HepG2 (cell line): ENCODE data around the gene SLC35A1. TPM values are rescaled to one million over a fixed set of nuclear protein-coding genes. Genes with fewer than 3 reads are reported as not detected.

ENCODE experiments used
- AGO1 ChIP-seq: fragments of 200-400 bp; formaldehyde crosslinking; IDR thresholded peaks from 2 replicates; pipeline ENCODE4 v1.6.1; 2017; ENCODE audit warnings: mild to moderate bottlenecking, low read depth, low read length, moderate library complexity; ENCODE audit not compliant: poor library complexity, severe bottlenecking
- MED8 ChIP-seq: sonication (generic); formaldehyde crosslinking; IDR thresholded peaks from 2 replicates; pipeline ENCODE4 v1.8.1; 2023; ENCODE audit warnings: mild to moderate bottlenecking, missing genetic modification reagents; ENCODE audit not compliant: insufficient replicate concordance
- MTF1 ChIP-seq: sonication (generic); formaldehyde crosslinking; IDR thresholded peaks from 2 replicates; pipeline ENCODE4 v1.5.0; 2020; ENCODE audit warnings: missing genetic modification reagents
- RBM39 ChIP-seq: fragments of 200-400 bp; formaldehyde crosslinking; IDR thresholded peaks from one replicate; pipeline ENCODE4 v1.6.1; 2018; ENCODE audit warnings: antibody characterized with exemption, mild to moderate bottlenecking, low read depth, low read length; ENCODE audit not compliant: poor library complexity, severe bottlenecking
- SATB2 ChIP-seq: sonication (generic); formaldehyde crosslinking; IDR thresholded peaks from 2 replicates; pipeline ENCODE4 v1.5.0; 2020; ENCODE audit warnings: missing genetic modification reagents
- polyA plus RNA-seq, 8 experiments: library from polyadenylated mRNA; depleted of rRNA in 3 of 8; stranded (reverse) in 7 of 8; unstranded in 1 of 8; fragments of >200 nt; fragmentation: Illumina TruSeq in 4 of 8; extraction: Trizol in 4 of 8; gene quantifications; 2 replicates each; pipeline versions ENCODE4 v1.2.1 to v1.2.3, GENCODE V29; 2011 to 2016; ENCODE audit warnings: low read depth in 4 of 8, missing spikeins in 1 of 8, mixed read lengths in 1 of 8; ENCODE audit not compliant: insufficient read depth in 1 of 8
- total RNA-seq, 5 experiments: library from RNA; depleted of rRNA; stranded (reverse); fragments of >200 nt; fragmentation: Illumina TruSeq; extraction: Trizol; gene quantifications; 2 replicates each; pipeline ENCODE4 v1.2.3, GENCODE V29; 2016; ENCODE audit warnings: low read depth in 1 of 5
- TF ChIP-seq, protein P1 (sequence below), 2 experiments: sonication (generic) in 1 of 2; formaldehyde crosslinking in 1 of 2; IDR thresholded peaks; 2 replicates each; pipeline versions ENCODE4 v1.4.0 to v1.6.1; 2016 to 2020; ENCODE audit warnings: borderline replicate concordance in 1 of 2, low read depth in 1 of 2, mild to moderate bottlenecking in 1 of 2, missing genetic modification reagents in 1 of 2
- TF ChIP-seq, protein P2 (sequence below): sonication (generic); formaldehyde crosslinking; IDR thresholded peaks from 2 replicates; pipeline ENCODE4 v1.9.0; 2021; ENCODE audit warnings: mild to moderate bottlenecking, missing genetic modification reagents
- TF ChIP-seq, protein P3 (sequence below): sonication (generic); formaldehyde crosslinking; IDR thresholded peaks from 2 replicates; pipeline ENCODE4 v1.4.0; 2020; ENCODE audit warnings: missing genetic modification reagents
- TF ChIP-seq, protein P4 (sequence below): IDR thresholded peaks from 2 replicates; pipeline ENCODE4 v1.6.1; 2016; ENCODE audit warnings: mild to moderate bottlenecking
- TF ChIP-seq, protein P5 (sequence below): sonication (generic); IDR thresholded peaks from 2 replicates; pipeline ENCODE4 v1.6.1; 2016; ENCODE audit warnings: low read depth, borderline replicate concordance
- TF ChIP-seq, protein P6 (sequence below): sonication (generic); formaldehyde crosslinking; IDR thresholded peaks from 2 replicates; pipeline ENCODE4 v1.4.0; 2020; ENCODE audit warnings: missing genetic modification reagents

The SLC35A1 gene
- total and polyA plus RNA-seq, 2 of the 13 experiments (the other 11 are each of a cell fraction or from before 2014, with no cell fraction given) = 24.8 to 25.1 TPM

DNA sequence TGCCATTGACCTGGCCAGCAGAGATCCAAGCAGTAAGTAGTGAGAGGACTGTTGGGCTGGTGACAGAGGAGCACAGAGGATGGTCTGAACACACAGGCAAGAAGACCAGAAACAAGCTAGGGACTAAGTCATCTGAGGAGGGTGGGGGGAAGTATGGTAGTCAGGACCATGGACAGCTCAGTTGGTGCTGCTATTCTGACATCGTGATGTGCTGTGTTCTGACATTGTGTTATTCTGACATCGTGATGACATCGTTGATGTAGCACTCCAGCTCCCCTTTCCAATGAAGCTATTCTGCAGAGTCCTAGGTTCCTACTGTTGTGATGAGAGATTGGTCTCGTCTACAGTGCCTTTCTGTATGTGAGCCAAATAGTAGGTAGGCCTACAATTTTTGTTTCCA, 36.3 kb upstream of the SLC35A1 start (continued):
- TF ChIP-seq, protein P1, sequence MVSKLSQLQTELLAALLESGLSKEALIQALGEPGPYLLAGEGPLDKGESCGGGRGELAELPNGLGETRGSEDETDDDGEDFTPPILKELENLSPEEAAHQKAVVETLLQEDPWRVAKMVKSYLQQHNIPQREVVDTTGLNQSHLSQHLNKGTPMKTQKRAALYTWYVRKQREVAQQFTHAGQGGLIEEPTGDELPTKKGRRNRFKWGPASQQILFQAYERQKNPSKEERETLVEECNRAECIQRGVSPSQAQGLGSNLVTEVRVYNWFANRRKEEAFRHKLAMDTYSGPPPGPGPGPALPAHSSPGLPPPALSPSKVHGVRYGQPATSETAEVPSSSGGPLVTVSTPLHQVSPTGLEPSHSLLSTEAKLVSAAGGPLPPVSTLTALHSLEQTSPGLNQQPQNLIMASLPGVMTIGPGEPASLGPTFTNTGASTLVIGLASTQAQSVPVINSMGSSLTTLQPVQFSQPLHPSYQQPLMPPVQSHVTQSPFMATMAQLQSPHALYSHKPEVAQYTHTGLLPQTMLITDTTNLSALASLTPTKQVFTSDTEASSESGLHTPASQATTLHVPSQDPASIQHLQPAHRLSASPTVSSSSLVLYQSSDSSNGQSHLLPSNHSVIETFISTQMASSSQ (IDR thresholded peaks at IDR 0.05; ENCODE audit: low read depth) = no peak
- TF ChIP-seq, protein P1 (CRISPR knock-in tag; IDR thresholded peaks at IDR 0.05; ENCODE audit: borderline replicate concordance) = no peak
- TF ChIP-seq AGO1 (no peak), MED8 (no peak), RBM39 (no peak), MTF1 (CRISPR knock-in tag) (no peak), SATB2 (CRISPR knock-in tag) (0 out of 2 replicates have a peak, but pooled peaks have one; percentile 55)
- TF ChIP-seq, protein P2, sequence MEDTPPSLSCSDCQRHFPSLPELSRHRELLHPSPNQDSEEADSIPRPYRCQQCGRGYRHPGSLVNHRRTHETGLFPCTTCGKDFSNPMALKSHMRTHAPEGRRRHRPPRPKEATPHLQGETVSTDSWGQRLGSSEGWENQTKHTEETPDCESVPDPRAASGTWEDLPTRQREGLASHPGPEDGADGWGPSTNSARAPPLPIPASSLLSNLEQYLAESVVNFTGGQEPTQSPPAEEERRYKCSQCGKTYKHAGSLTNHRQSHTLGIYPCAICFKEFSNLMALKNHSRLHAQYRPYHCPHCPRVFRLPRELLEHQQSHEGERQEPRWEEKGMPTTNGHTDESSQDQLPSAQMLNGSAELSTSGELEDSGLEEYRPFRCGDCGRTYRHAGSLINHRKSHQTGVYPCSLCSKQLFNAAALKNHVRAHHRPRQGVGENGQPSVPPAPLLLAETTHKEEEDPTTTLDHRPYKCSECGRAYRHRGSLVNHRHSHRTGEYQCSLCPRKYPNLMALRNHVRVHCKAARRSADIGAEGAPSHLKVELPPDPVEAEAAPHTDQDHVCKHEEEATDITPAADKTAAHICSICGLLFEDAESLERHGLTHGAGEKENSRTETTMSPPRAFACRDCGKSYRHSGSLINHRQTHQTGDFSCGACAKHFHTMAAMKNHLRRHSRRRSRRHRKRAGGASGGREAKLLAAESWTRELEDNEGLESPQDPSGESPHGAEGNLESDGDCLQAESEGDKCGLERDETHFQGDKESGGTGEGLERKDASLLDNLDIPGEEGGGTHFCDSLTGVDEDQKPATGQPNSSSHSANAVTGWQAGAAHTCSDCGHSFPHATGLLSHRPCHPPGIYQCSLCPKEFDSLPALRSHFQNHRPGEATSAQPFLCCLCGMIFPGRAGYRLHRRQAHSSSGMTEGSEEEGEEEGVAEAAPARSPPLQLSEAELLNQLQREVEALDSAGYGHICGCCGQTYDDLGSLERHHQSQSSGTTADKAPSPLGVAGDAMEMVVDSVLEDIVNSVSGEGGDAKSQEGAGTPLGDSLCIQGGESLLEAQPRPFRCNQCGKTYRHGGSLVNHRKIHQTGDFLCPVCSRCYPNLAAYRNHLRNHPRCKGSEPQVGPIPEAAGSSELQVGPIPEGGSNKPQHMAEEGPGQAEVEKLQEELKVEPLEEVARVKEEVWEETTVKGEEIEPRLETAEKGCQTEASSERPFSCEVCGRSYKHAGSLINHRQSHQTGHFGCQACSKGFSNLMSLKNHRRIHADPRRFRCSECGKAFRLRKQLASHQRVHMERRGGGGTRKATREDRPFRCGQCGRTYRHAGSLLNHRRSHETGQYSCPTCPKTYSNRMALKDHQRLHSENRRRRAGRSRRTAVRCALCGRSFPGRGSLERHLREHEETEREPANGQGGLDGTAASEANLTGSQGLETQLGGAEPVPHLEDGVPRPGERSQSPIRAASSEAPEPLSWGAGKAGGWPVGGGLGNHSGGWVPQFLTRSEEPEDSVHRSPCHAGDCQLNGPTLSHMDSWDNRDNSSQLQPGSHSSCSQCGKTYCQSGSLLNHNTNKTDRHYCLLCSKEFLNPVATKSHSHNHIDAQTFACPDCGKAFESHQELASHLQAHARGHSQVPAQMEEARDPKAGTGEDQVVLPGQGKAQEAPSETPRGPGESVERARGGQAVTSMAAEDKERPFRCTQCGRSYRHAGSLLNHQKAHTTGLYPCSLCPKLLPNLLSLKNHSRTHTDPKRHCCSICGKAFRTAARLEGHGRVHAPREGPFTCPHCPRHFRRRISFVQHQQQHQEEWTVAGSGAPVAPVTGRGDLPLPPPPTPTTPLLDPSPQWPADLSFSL (CRISPR knock-in tag) = 0 out of 2 replicates have a peak, but pooled peaks have one; percentile 42
- TF ChIP-seq, protein P3, sequence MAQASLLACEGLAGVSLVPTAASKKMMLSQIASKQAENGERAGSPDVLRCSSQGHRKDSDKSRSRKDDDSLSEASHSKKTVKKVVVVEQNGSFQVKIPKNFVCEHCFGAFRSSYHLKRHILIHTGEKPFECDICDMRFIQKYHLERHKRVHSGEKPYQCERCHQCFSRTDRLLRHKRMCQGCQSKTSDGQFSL = peak; percentile 83; the same call in 1 of the 2 replicates
- TF ChIP-seq, protein P4, sequence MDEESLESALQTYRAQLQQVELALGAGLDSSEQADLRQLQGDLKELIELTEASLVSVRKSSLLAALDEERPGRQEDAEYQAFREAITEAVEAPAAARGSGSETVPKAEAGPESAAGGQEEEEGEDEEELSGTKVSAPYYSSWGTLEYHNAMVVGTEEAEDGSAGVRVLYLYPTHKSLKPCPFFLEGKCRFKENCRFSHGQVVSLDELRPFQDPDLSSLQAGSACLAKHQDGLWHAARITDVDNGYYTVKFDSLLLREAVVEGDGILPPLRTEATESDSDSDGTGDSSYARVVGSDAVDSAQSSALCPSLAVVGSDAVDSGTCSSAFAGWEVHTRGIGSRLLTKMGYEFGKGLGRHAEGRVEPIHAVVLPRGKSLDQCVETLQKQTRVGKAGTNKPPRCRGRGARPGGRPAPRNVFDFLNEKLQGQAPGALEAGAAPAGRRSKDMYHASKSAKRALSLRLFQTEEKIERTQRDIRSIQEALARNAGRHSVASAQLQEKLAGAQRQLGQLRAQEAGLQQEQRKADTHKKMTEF (CRISPR knock-in tag) = no peak
- TF ChIP-seq, protein P5, sequence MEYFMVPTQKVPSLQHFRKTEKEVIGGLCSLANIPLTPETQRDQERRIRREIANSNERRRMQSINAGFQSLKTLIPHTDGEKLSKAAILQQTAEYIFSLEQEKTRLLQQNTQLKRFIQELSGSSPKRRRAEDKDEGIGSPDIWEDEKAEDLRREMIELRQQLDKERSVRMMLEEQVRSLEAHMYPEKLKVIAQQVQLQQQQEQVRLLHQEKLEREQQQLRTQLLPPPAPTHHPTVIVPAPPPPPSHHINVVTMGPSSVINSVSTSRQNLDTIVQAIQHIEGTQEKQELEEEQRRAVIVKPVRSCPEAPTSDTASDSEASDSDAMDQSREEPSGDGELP = no peak
- TF ChIP-seq, protein P6, sequence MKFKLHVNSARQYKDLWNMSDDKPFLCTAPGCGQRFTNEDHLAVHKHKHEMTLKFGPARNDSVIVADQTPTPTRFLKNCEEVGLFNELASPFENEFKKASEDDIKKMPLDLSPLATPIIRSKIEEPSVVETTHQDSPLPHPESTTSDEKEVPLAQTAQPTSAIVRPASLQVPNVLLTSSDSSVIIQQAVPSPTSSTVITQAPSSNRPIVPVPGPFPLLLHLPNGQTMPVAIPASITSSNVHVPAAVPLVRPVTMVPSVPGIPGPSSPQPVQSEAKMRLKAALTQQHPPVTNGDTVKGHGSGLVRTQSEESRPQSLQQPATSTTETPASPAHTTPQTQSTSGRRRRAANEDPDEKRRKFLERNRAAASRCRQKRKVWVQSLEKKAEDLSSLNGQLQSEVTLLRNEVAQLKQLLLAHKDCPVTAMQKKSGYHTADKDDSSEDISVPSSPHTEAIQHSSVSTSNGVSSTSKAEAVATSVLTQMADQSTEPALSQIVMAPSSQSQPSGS (CRISPR knock-in tag) = peak; percentile 56; the same call in 1 of the 2 replicates
